Peyer's patch (tissue), 4 donors: ENCODE results near the gene NDUFS6.

Source experiments
- POLR2A ChIP-seq, 2 donors: fragments of 450-650 bp; IDR thresholded peaks; one replicate each; pipeline ENCODE4 v1.5.1; 2017; ENCODE audit warnings: antibody characterized with exemption in 2 of 2, mild to moderate bottlenecking in 2 of 2, moderate library complexity in 2 of 2
- TF ChIP-seq, protein P1 (sequence below), 6 experiments: fragments of 450-650 bp in 4 of 6; fragments of 200-600 bp in 2 of 6; sonication (generic) in 1 of 6; IDR thresholded peaks; one replicate each; pipeline ENCODE4 v1.5.1; 2017 to 2019; ENCODE audit warnings: antibody characterized with exemption in 6 of 6, mild to moderate bottlenecking in 3 of 6, moderate library complexity in 1 of 6

DNA sequence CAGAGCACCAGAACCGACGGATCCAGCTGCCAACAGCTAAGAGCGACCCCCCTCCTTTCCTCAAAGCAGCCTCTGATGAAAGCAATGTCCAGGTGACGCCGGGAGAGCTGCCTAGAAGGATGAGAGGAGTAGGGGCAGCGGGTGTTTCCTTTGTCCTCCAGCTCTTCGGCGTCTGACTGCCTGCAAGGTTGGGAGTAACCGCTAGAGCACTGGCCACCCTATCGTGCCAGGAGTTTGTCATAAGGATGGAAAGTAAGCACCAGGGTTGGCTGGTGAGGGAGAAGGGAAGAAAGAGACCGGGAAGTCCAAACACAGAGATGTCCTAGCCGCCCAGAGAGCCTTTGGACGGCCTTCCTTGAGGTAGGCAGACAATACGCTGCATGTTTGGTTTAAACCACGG, 12.4 kb upstream of the NDUFS6 start:
- TF ChIP-seq, protein P1, sequence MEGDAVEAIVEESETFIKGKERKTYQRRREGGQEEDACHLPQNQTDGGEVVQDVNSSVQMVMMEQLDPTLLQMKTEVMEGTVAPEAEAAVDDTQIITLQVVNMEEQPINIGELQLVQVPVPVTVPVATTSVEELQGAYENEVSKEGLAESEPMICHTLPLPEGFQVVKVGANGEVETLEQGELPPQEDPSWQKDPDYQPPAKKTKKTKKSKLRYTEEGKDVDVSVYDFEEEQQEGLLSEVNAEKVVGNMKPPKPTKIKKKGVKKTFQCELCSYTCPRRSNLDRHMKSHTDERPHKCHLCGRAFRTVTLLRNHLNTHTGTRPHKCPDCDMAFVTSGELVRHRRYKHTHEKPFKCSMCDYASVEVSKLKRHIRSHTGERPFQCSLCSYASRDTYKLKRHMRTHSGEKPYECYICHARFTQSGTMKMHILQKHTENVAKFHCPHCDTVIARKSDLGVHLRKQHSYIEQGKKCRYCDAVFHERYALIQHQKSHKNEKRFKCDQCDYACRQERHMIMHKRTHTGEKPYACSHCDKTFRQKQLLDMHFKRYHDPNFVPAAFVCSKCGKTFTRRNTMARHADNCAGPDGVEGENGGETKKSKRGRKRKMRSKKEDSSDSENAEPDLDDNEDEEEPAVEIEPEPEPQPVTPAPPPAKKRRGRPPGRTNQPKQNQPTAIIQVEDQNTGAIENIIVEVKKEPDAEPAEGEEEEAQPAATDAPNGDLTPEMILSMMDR (IDR thresholded peaks at IDR 0.05): no peak
- no peak for TF ChIP-seq POLR2A (IDR thresholded peaks at IDR 0.05)
